Liver (tissue), 9 donors: Measurements from ENCODE around the gene FZD1. TPM values are rescaled to one million over a fixed set of nuclear protein-coding genes. Genes with fewer than 3 reads are reported as not detected.

Source experiments
- DNase-seq: peaks from one replicate; pipeline ENCODE4 v3.0.0-alpha.2; 2017; ENCODE audit warnings: low spot score
- H3K27ac ChIP-seq, 2 donors: one replicate each; pipeline ENCODE4 v1.7.0; 2013; ENCODE audit warnings: inconsistent platforms in 2 of 2, low read length in 2 of 2, control low read depth in 1 of 2, low read depth in 1 of 2, mild to moderate bottlenecking in 1 of 2
- H3K27me3 ChIP-seq, 4 donors: one replicate each; pipeline versions ENCODE4 v1.6.1 to v1.7.0; 2013; ENCODE audit warnings: low read length in 3 of 4, inconsistent platforms in 1 of 4, mild to moderate bottlenecking in 1 of 4, moderate library complexity in 1 of 4; ENCODE audit not compliant: control insufficient read depth in 4 of 4, insufficient read depth in 4 of 4
- H3K36me3 ChIP-seq, 4 donors: one replicate each; pipeline versions ENCODE4 v1.6.1 to v1.7.0; 2013; ENCODE audit warnings: low read length in 3 of 4, mild to moderate bottlenecking in 3 of 4, low read depth in 1 of 4, moderate library complexity in 1 of 4; ENCODE audit not compliant: control insufficient read depth in 4 of 4, insufficient read depth in 3 of 4
- H3K4me1 ChIP-seq, 4 donors: one replicate each; pipeline versions ENCODE4 v1.6.1 to v1.7.0; 2013; ENCODE audit warnings: low read length in 3 of 4, mild to moderate bottlenecking in 3 of 4, moderate library complexity in 1 of 4; ENCODE audit not compliant: control insufficient read depth in 4 of 4, insufficient read depth in 4 of 4
- H3K4me3 ChIP-seq, 3 donors: one replicate each; pipeline versions ENCODE4 v1.6.1 to v1.7.0; 2013; ENCODE audit warnings: low read length in 3 of 3, control low read depth in 1 of 3, low read depth in 1 of 3, mild to moderate bottlenecking in 1 of 3
- H3K9ac ChIP-seq, 2 donors: one replicate each; pipeline ENCODE4 v1.7.0; 2013; ENCODE audit warnings: low read length in 2 of 2, mild to moderate bottlenecking in 2 of 2, moderate library complexity in 2 of 2, control low read depth in 1 of 2, low read depth in 1 of 2
- H3K9me3 ChIP-seq, 4 donors: one replicate each; pipeline versions ENCODE4 v1.6.1 to v1.7.0; 2013; ENCODE audit warnings: low read length in 3 of 4; ENCODE audit not compliant: control insufficient read depth in 4 of 4
- CTCF ChIP-seq: fragments of 150-350 bp; IDR thresholded peaks from 2 replicates; pipeline ENCODE4 v1.5.1; 2017; ENCODE audit warnings: improper control_type of control experiment, low read depth, low read length; ENCODE audit not compliant: missing input control
- FOXA1 ChIP-seq: IDR thresholded peaks from 2 replicates; pipeline ENCODE4 v1.6.1; 2016; ENCODE audit warnings: antibody characterized with exemption
- FOXA2 ChIP-seq: IDR thresholded peaks from 2 replicates; pipeline ENCODE4 v1.6.1; 2016; ENCODE audit warnings: antibody characterized with exemption
- GABPA ChIP-seq, 2 donors: IDR thresholded peaks in 1 of 2; conservative IDR thresholded peaks in 1 of 2; 2 replicates each; pipeline ENCODE4 v1.6.1; 2016; ENCODE audit warnings: antibody characterized with exemption in 2 of 2, mild to moderate bottlenecking in 1 of 2, moderate library complexity in 1 of 2
- HNF4G ChIP-seq: IDR thresholded peaks from 2 replicates; pipeline ENCODE4 v1.6.1; 2016; ENCODE audit warnings: antibody characterized with exemption
- JUND ChIP-seq, 2 donors: IDR thresholded peaks; 2 replicates each; pipeline ENCODE4 v1.6.1; 2016; ENCODE audit warnings: antibody characterized with exemption in 2 of 2
- RAD21 ChIP-seq, 2 donors: IDR thresholded peaks; 2 replicates each; pipeline ENCODE4 v1.6.1; 2016; ENCODE audit warnings: antibody characterized with exemption in 2 of 2, mild to moderate bottlenecking in 2 of 2
- REST ChIP-seq: IDR thresholded peaks from 2 replicates; pipeline ENCODE4 v1.6.1; 2016; ENCODE audit warnings: antibody characterized with exemption, mild to moderate bottlenecking
- RXRA ChIP-seq, 2 donors: IDR thresholded peaks; 2 replicates each; pipeline ENCODE4 v1.6.1; 2017 to 2018; ENCODE audit warnings: antibody characterized with exemption in 2 of 2, mild to moderate bottlenecking in 1 of 2
- TAF1 ChIP-seq: conservative IDR thresholded peaks from 2 replicates; pipeline ENCODE4 v1.6.1; 2016; ENCODE audit warnings: antibody characterized with exemption, mild to moderate bottlenecking
- ZBTB33 ChIP-seq: IDR thresholded peaks from 2 replicates; pipeline ENCODE4 v1.6.1; 2016; ENCODE audit warnings: antibody characterized with exemption
- WGBS: extraction: QIAGEN DNeasy Blood & Tissue Kit; methylation state at CpG from one replicate; pipeline ENCODE4 v1.1.7; 2013; 5-methylcytosine and 5-hydroxymethylcytosine counted together
- polyA plus RNA-seq, 2 donors: library from polyadenylated mRNA; stranded (reverse) in 1 of 2; unstranded in 1 of 2; fragments of 200-250 nt in 1 of 2; fragments of >200 nt in 1 of 2; fragmentation: Nextera tagmentation in 1 of 2; extraction: Ambion mirVana in 1 of 2; gene quantifications; one replicate each; pipeline versions ENCODE4 v1.2.1 to v1.2.3, GENCODE V29; 2013 to 2015
- total RNA-seq, 2 donors: library from RNA; depleted of rRNA; stranded (reverse); fragments of >200 nt; gene quantifications; one replicate each; pipeline ENCODE4 v1.2.3, GENCODE V29; 2014
- TF ChIP-seq, protein P1 (sequence below): IDR thresholded peaks from 2 replicates; pipeline ENCODE4 v1.6.1; 2016; ENCODE audit warnings: antibody characterized with exemption
- donor health status: healthy.
- donor health status: healthy.
- donor health status: healthy.
- donor health status: healthy.
- donor health status: healthy.

FZD1 gene
- total and polyA plus RNA-seq, 4 donors, result 0.68 to 3.8 (median 2.6) TPM

- TF ChIP-seq REST, result no peak
- TF ChIP-seq RXRA (IDR thresholded peaks at IDR 0.05), result no peak
- no peak for TF ChIP-seq TAF1
- TF ChIP-seq RAD21 (IDR thresholded peaks at IDR 0.05), result no peak
- no peak for TF ChIP-seq JUND (IDR thresholded peaks at IDR 0.05)
- no peak for TF ChIP-seq HNF4G
Measured at GRCh38 chr7:91248996-91249395, 15.2 kb upstream of the FZD1 start (continued).

GRCh38 chr7:91249506-91250233, 14.6 kb upstream of the FZD1 start:
- no peak overlapping the region for H3K4me3 ChIP-seq
- H3K36me3 ChIP-seq, result no peaks in the 10 kb centered on the region
- H3K27ac ChIP-seq, result no peak overlapping the region
- 75% methylated on average over 4 of the region's 4 CpGs for WGBS
- no peaks in the 10 kb centered on the region for H3K27me3 ChIP-seq
- no peak for DNase-seq
- TF ChIP-seq ZBTB33 (no peak), CTCF (no peak), TAF1 (no peak), FOXA2 (no peak), GABPA (IDR thresholded peaks at IDR 0.05 in 1 of 2, conservative IDR thresholded peaks at IDR 0.05 in 1 of 2) (no peak), RAD21 (IDR thresholded peaks at IDR 0.05) (no peak), REST (no peak), JUND (IDR thresholded peaks at IDR 0.05) (no peak), FOXA1 (no peak)
- TF ChIP-seq, protein P1, sequence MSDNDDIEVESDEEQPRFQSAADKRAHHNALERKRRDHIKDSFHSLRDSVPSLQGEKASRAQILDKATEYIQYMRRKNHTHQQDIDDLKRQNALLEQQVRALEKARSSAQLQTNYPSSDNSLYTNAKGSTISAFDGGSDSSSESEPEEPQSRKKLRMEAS, result no peak
- H3K4me1 ChIP-seq, result no peaks in the 10 kb centered on the region
- no peaks in the 10 kb centered on the region for H3K9me3 ChIP-seq
- H3K9ac ChIP-seq, result no peak overlapping the region
